Tibial nerve (tissue), 4 donors: ENCODE measurements around the gene CASTOR1. TPM values are rescaled to one million over a fixed set of nuclear protein-coding genes. Genes with fewer than 3 reads are reported as not detected.

Source experiments
- DNase-seq, 2 donors: peaks; one replicate each; pipeline ENCODE4 v3.0.0-alpha.2; 2019; ENCODE audit warnings: low spot score in 2 of 2
- H3K27ac ChIP-seq, 4 donors: fragments of 200-600 bp; sonication (generic) in 3 of 4; one replicate each; pipeline ENCODE4 v1.5.1; 2017 to 2019; ENCODE audit warnings: mild to moderate bottlenecking in 1 of 4
- H3K27me3 ChIP-seq, 2 donors: fragments of 200-600 bp; sonication (generic) in 1 of 2; one replicate each; pipeline versions ENCODE4 v1.5.1 to v1.6.0; 2017 to 2019
- H3K36me3 ChIP-seq, 3 donors: fragments of 200-600 bp; sonication (generic); one replicate each; pipeline ENCODE4 v1.5.1; 2018 to 2019
- H3K4me1 ChIP-seq, 4 donors: fragments of 200-600 bp; sonication (generic) in 3 of 4; one replicate each; pipeline ENCODE4 v1.5.1; 2017 to 2019
- H3K4me3 ChIP-seq, 4 donors: fragments of 200-600 bp; sonication (generic) in 3 of 4; one replicate each; pipeline ENCODE4 v1.5.1; 2017 to 2019; ENCODE audit warnings: mild to moderate bottlenecking in 1 of 4, moderate library complexity in 1 of 4
- H3K9me3 ChIP-seq, 4 donors: fragments of 200-600 bp; sonication (generic) in 3 of 4; one replicate each; pipeline ENCODE4 v1.5.1; 2017 to 2019
- CTCF ChIP-seq, 5 experiments: fragments of 200-600 bp in 3 of 5; fragments of 450-650 bp in 2 of 5; sonication (generic) in 3 of 5; IDR thresholded peaks; one replicate each; pipeline ENCODE4 v1.5.1; 2016 to 2019; ENCODE audit warnings: antibody characterized with exemption in 5 of 5, mild to moderate bottlenecking in 3 of 5, moderate library complexity in 2 of 5
- EP300 ChIP-seq, 2 donors: sonication (generic); formaldehyde crosslinking; IDR thresholded peaks; one replicate each; pipeline ENCODE4 v1.6.1; 2017; ENCODE audit warnings: antibody characterized with exemption in 2 of 2, mild to moderate bottlenecking in 1 of 2
- POLR2A ChIP-seq, 2 donors: fragments of 450-650 bp; IDR thresholded peaks; one replicate each; pipeline ENCODE4 v1.6.1; 2017; ENCODE audit warnings: antibody characterized with exemption in 2 of 2, mild to moderate bottlenecking in 2 of 2, moderate library complexity in 2 of 2
- WGBS, 2 donors: methylation state at CpG; one replicate each; pipeline ENCODE4 v1.1.5; 2018; 5-methylcytosine and 5-hydroxymethylcytosine counted together
- total RNA-seq, 4 donors: library from RNA; depleted of rRNA; stranded (reverse); fragments of >200 nt; gene quantifications; one replicate each; pipeline ENCODE4 v1.1.0, GENCODE V29; 2016

CASTOR1 gene
- total RNA-seq, 4 donors from 2014 or later: 38.7 to 57.9 (median 45.3) TPM

DNA sequence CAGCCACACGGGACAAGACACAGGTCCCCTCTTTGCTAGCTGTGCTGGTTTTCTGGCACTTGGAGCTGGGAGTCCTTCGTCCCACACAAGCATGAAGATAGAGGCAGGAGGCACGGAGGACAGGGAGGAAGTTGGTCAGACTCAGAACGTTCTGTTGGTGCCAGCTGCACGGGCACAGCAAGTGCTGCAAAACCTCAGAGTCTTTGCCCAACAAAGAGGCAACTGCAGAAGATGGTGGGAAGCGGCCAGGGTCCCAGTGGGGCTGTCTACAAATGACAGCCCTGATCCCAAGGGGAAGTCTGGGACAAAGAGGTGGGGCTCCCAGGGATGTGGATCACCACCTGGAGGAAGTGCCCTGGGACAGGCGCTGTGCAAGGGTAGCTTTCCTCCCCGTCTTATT is 13.3 kb downstream of the CASTOR1 start:
- no peak overlapping the region for H3K27ac ChIP-seq
- no peaks in the 10 kb centered on the region for H3K9me3 ChIP-seq
- H3K36me3 ChIP-seq: no peaks in the 10 kb centered on the region
- DNase-seq: no peak
- peaks cover 0 to 34% (median 9%) of the 10 kb centered on the region in 4 donors for H3K4me1 ChIP-seq
- 80 to 84% methylated on average over 7 to 8 of the region's 8 CpGs for whole genome bisulfite sequencing, 2 donors
- H3K27me3 ChIP-seq: no peaks in the 10 kb centered on the region
- H3K4me3 ChIP-seq: no peak overlapping the region
- no peak for TF ChIP-seq EP300 (IDR thresholded peaks at IDR 0.05)
- no peak for TF ChIP-seq CTCF (IDR thresholded peaks at IDR 0.05)
- no peak for TF ChIP-seq POLR2A (IDR thresholded peaks at IDR 0.05)

DNA sequence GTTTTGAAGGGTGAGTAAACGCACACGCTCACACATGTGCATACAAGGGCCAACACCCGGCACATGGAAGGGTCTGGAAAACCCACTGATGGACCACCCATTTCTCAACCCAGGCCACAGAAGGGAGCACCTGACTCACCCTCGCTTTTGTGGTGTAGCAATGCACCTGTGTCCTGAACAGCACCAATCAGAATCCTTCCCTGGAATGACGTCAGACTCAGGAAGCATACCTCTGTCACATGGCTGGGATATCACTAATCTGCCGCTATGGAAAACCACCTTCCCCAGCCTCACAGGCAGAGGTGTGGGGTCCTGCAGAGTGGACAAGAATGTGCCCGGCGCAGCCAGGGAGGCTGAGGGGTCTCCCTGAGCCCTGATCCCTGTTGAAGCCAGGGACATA is 13.7 kb downstream of the CASTOR1 start:
- Histone ChIP-seq H3K36me3 (no peaks in the 10 kb centered on the region), H3K27ac (no peak overlapping the region), H3K27me3 (no peaks in the 10 kb centered on the region), H3K4me3 (no peak overlapping the region), H3K4me1 (peaks cover 0 to 34% (median 9%) of the 10 kb centered on the region in 4 donors), H3K9me3 (no peaks in the 10 kb centered on the region)
- no peak for TF ChIP-seq CTCF (IDR thresholded peaks at IDR 0.05)
- TF ChIP-seq POLR2A (IDR thresholded peaks at IDR 0.05): no peak
- no peak for TF ChIP-seq EP300 (IDR thresholded peaks at IDR 0.05)
- no peak for DNase-seq
- 71 to 76% methylated on average over 8 of the region's 8 CpGs for WGBS, 2 donors

GRCh38 chr22:30274437-30274812 is 14.9 kb downstream of the CASTOR1 start:
- Histone ChIP-seq H3K9me3 (no peaks in the 10 kb centered on the region), H3K27me3 (no peaks in the 10 kb centered on the region), H3K4me1 (peaks cover 0 to 27% (median 9%) of the 10 kb centered on the region in 4 donors), H3K27ac (no peak overlapping the region), H3K4me3 (no peak overlapping the region), H3K36me3 (no peaks in the 10 kb centered on the region)
- no peak for DNase-seq
- TF ChIP-seq EP300 (IDR thresholded peaks at IDR 0.05) (no peak), CTCF (IDR thresholded peaks at IDR 0.05) (no peak), POLR2A (IDR thresholded peaks at IDR 0.05) (no peak)
- 85 to 86% methylated on average over 9 of the region's 9 CpGs for WGBS, 2 donors

DNA sequence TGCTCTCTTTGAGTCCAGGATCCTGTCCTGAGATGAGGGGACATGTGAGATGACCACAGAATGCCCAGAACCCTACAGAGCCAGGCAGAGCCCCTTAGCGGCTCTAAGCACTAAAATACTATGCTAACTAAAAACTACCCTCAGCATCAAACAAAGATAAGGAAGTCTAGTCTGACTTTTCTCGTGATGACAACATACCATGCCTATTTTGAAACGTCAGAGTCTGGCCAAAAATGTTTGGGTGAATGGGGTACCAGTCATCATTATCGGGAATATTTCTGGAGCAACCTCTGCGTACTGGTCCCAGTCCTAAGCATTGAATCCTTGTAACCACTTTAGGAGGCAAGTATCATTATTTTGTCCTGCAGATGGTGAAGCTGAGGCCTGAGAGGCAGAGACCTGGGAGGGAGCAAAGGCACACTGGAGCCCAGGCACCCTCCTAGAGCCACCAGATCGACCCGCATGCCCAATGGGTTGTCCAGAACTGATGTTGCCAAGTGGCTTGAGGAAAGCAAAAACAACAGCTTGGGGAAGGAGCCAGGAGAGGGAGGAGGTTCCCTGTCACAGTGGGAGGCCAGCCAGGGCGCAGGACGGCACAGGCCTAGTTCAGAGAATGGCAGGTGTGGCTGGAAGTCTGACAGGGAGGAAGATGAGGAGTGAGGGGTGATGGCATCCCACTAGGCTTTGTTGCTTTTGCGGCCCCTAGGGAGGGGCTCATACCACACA is 15.4 kb downstream of the CASTOR1 start:
- TF ChIP-seq EP300 (IDR thresholded peaks at IDR 0.05) (no peak), POLR2A (IDR thresholded peaks at IDR 0.05) (no peak), CTCF (IDR thresholded peaks at IDR 0.05) (no peak)
- H3K9me3 ChIP-seq: no peaks in the 10 kb centered on the region
- 59 to 61% methylated on average over 10 of the region's 10 CpGs for WGBS, 2 donors
- H3K4me3 ChIP-seq: no peak overlapping the region
- no peaks in the 10 kb centered on the region for H3K36me3 ChIP-seq
- H3K27me3 ChIP-seq: no peaks in the 10 kb centered on the region
- H3K27ac ChIP-seq: no peak overlapping the region
- H3K4me1 ChIP-seq: peaks cover 0 to 22% (median 9%) of the 10 kb centered on the region in 4 donors
- no peak for DNase-seq

GRCh38 chr22:30272781-30273601 is 16.3 kb downstream of the CASTOR1 start:
- DNase-seq: no peak
- Histone ChIP-seq H3K36me3 (no peaks in the 10 kb centered on the region), H3K27ac (no peak overlapping the region), H3K4me1 (peaks cover 0 to 13% (median 4%) of the 10 kb centered on the region in 4 donors), H3K9me3 (no peaks in the 10 kb centered on the region), H3K27me3 (no peaks in the 10 kb centered on the region), H3K4me3 (no peak overlapping the region)
- no peak for TF ChIP-seq CTCF (IDR thresholded peaks at IDR 0.05)
- TF ChIP-seq POLR2A (IDR thresholded peaks at IDR 0.05): no peak
- TF ChIP-seq EP300 (IDR thresholded peaks at IDR 0.05): no peak
- 78 to 82% methylated on average over 16 of the region's 16 CpGs for WGBS, 2 donors
